ENCODE data around the gene IL19. TPM values are rescaled to one million over a fixed set of nuclear protein-coding genes. Genes with fewer than 3 reads are reported as not detected.

The IL19 gene
- polyA plus RNA-seq, 3 donors from 2014 or later, result not detected

DNA sequence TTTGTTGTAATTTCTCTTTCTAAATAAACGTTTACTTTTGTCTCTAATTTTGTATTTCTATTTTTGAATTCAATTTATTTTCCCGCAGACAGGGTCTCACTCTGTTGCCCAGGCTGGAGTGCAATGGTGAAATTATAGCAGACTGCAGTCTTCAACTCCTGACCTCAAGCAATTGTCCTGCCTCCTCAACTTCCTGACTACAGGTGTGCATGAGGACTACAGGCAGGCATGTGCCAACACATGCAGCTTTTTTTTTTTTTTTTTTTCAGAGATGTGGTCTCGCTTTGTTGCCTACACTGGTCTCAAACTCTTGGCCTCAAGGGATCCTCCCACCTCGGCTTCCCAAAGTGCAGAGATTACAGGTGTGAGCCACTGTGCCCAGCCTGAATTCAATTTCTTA, 58.2 kb downstream of the IL19 start:
- Mint-ChIP-seq H3K4me1 (peaks cover 33 to 67% of the 10 kb centered on the region in 2 donors), H3K27ac (peak overlapping the region in 2 of 6 donors; percentile 6 to 78), H3K36me3 (no peaks in the 10 kb centered on the region), H3K27me3 (ENCODE audit: low read depth in 3 of 3) (peaks cover 2 to 8% (median 4%) of the 10 kb centered on the region in 3 donors), H3K4me3 (peak overlapping the region in 3 of 5 donors; percentile 49 to 76 (median 61)), H3K9me3 (no peaks in the 10 kb centered on the region)
- no peak for DNase-seq

DNA sequence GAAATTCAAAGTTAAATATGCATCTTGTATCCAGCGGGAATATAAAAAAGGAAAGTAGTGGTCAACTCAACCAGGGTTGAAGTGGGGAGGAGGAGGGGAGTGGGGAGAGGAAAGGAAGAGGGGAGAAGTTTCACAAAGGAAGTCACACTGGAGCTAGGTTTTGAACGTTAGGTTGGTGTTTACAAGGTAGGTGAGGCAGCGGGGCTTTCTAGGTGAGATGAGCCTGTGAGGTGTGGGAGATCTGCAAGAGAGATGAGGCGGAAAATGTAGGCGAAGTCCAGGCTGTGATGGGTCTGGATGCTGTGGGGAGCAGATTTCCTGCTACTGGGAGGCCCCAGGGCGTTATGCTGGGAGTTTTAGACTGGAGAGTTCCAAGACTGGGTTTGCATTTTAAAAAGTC, 58.7 kb downstream of the IL19 start:
- Mint-ChIP-seq H3K27ac (peak overlapping the region in 5 of 6 donors; percentile 32 to 81 (median 78)), H3K4me1 (peaks cover 33 to 69% of the 10 kb centered on the region in 2 donors), H3K9me3 (no peaks in the 10 kb centered on the region), H3K36me3 (no peaks in the 10 kb centered on the region), H3K4me3 (peak overlapping the region; percentile 43 to 76 (median 53)), H3K27me3 (ENCODE audit: low read depth in 3 of 3) (peaks cover 2 to 6% (median 4%) of the 10 kb centered on the region in 3 donors)
- peak in 2 of 3 donors; percentile 6 to 22 for DNase-seq

DNA sequence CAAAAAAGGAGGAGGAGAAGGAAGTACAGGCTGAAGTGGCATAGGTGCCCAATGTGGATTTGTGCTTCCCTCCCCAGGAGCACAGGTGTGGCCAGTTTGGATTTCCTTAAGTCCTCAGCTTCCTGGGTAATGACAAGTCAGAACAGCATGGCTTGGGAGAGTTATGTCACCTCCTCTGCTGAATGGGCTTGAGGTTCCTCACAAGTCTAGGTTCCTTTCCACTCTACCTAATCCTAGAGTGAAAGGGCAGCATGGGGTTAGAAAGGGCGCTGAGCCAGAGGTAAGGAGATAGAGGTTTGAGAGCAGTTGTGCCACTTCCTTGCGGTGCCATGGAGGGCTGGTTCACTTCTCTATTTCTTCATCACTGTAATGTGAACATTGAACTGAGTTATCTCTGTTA, 59.3 kb downstream of the IL19 start:
- Mint-ChIP-seq H3K4me3 (peak overlapping the region in 4 of 5 donors; percentile 34 to 61 (median 44)), H3K36me3 (no peaks in the 10 kb centered on the region), H3K4me1 (peaks cover 33 to 69% of the 10 kb centered on the region in 2 donors), H3K27me3 (ENCODE audit: low read depth in 3 of 3) (peaks cover 3 to 6% (median 4%) of the 10 kb centered on the region in 3 donors), H3K27ac (peak overlapping the region in 1 of 6 donors; percentile 1), H3K9me3 (no peaks in the 10 kb centered on the region)
- peak in 2 of 3 donors; percentile 16 to 19 for DNase-seq

DNA sequence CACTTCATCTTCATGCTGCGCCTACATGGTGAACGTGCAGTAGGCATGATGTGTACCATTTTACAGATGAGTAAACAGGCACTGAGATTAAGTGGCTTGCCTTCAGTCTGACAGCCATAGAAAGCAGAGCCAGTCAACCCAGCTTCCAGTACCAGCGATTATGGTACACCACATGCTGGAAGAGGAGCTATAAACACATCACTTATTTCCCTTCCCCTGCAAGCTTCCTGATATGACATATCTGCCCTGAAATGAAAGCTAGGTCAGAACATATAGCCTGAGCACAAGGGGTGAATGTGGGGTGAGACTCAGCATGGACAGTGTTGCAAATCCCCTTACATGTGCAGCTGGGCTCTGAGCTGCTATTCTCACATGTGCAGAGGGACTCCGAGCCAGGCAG, 61.1 kb downstream of the IL19 start:
- no peaks in the 10 kb centered on the region for H3K9me3 Mint-ChIP-seq
- no peak for DNase-seq
- no peaks in the 10 kb centered on the region for H3K36me3 Mint-ChIP-seq
- peaks cover 3 to 9% (median 4%) of the 10 kb centered on the region in 3 donors for H3K27me3 Mint-ChIP-seq (ENCODE audit: low read depth in 3 of 3)
- H3K4me3 Mint-ChIP-seq, result no peak overlapping the region
- H3K27ac Mint-ChIP-seq, result no peak overlapping the region
- H3K4me1 Mint-ChIP-seq, result peaks cover 33 to 68% of the 10 kb centered on the region in 2 donors

DNA sequence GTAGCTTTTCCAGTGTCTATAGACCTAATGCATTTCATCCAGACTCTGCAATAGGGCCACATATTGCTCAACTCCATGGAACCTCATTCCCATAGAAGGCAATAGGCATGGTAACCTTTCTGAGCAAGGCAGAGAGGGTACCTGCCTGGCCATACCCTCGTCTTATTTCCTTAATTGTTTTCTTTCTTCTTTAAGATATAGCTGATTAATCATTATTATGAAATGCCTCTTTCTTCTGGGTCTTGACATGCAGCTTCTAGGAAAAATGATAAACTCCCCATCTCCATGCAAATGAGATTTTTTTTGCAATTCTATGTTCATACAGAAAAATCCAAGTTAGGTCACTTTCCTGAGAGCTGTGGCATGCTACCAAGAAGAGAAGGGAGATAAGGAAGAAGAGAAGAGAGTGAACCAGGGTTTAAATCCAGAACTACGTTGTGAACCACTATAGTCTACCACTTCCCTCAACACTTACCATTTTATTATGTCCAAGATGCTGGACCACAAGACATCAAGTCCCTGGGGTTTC, 61.8 kb downstream of the IL19 start:
- Mint-ChIP-seq H3K27ac (no peak overlapping the region), H3K4me3 (no peak overlapping the region), H3K36me3 (no peaks in the 10 kb centered on the region), H3K9me3 (no peaks in the 10 kb centered on the region), H3K27me3 (ENCODE audit: low read depth in 3 of 3) (peaks cover 2 to 9% (median 4%) of the 10 kb centered on the region in 3 donors), H3K4me1 (peaks cover 33 to 64% of the 10 kb centered on the region in 2 donors)
- DNase-seq, result no peak

DNA sequence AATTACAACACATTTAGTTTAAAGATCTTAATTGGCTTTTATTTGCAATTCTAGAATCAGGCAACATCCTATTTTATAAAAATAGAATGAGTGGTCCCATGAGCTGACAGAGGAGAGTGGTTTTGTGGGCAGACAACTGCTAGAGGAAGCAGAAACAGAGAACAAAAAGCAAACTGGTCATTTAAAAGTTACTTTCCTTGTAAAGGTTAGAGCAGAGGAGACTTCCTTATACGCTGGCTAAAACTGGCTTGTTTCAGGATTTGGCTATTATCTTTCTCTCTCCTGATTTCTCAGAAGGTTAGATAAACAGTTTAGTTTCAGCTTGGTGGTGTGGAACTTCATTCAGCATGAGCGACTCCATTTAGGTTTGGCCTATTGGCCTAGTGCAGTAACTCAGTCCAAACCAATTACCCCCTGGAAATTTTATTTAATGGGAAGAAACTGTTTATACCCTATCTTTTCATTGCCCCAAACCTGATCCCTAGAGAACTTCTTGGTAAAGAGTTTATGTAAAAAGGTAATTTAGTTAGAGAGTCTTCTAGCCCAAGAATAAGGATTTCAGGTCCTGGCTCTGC, 62.6 kb downstream of the IL19 start:
- peaks cover 32 to 58% of the 10 kb centered on the region in 2 donors for H3K4me1 Mint-ChIP-seq
- no peaks in the 10 kb centered on the region for H3K36me3 Mint-ChIP-seq
- peak overlapping the region in 1 of 6 donors; percentile 8 for H3K27ac Mint-ChIP-seq
- H3K4me3 Mint-ChIP-seq, result peak overlapping the region in 2 of 5 donors; percentile 1 to 23
- DNase-seq, result no peak
- peaks cover 2 to 9% (median 4%) of the 10 kb centered on the region in 3 donors for H3K27me3 Mint-ChIP-seq (ENCODE audit: low read depth in 3 of 3)
- no peaks in the 10 kb centered on the region for H3K9me3 Mint-ChIP-seq

DNA sequence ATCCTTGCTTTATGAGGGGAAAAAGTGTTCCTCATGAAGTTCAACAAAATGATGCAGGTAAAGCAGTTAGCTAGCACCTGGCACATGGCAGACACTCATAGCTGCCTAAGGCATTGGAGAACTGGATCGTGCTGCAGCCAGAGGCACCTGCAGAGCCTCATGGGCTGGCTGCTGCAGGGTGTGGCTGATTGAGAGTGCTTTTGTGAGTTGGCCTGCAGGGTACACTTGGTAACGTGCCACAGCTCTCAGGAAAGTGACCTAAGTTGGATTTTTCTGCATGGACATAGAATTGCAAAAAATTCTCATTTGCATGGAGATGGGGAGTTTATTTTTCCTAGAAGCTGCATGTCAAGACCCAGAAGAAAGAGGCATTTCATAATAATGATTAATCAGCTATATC, 63.2 kb downstream of the IL19 start:
- Mint-ChIP-seq H3K9me3 (no peaks in the 10 kb centered on the region), H3K4me1 (peaks cover 27 to 52% of the 10 kb centered on the region in 2 donors), H3K27ac (no peak overlapping the region), H3K36me3 (no peaks in the 10 kb centered on the region), H3K4me3 (no peak overlapping the region), H3K27me3 (ENCODE audit: low read depth in 3 of 3) (peaks cover 2 to 9% (median 4%) of the 10 kb centered on the region in 3 donors)
- no peak for DNase-seq

DNA sequence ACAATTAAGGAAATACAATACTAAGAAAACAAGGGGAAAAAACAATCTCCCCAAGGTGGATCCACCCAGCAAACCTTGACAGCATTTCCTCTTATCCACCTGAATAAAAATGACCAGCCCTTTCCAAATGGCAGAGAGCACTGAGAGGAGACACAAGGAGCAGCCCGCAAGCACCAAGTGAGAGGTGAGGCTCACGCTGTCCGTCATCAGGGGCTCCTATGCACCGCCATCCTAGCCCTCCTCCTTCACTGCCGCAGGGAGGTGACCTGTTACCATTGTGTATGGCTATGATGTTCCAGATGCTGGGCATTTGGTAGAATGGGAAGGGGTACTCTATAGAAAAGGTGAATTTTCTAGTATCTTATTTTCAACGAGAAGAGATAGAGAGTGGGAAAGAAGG, 63.6 kb downstream of the IL19 start:
- no peak for DNase-seq
- H3K27me3 Mint-ChIP-seq (ENCODE audit: low read depth in 3 of 3), result peaks cover 2 to 9% (median 4%) of the 10 kb centered on the region in 3 donors
- peaks cover 23 to 47% of the 10 kb centered on the region in 2 donors for H3K4me1 Mint-ChIP-seq

DNA sequence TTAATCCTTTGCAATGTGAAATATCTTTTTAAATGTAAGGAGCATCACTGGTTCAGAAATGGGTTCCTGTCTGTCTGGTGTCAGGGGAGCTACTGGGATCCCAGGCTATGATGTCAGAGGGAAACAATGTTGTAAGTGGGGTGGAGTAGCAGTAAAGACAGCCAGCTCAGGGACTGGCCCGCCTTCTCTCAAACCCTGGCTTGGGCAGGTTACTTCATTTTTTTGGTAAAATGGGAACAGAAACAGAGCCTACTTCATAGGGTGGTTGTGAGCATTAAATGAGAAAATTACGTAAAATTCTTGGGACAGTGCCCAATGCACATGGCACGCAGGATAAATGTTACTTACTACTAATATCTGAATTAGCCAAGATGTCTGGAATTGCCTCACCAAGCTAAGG, 64.1 kb downstream of the IL19 start:
- no peak for DNase-seq
- H3K4me1 Mint-ChIP-seq, result peaks cover 18 to 42% of the 10 kb centered on the region in 2 donors
- H3K27me3 Mint-ChIP-seq (ENCODE audit: low read depth in 3 of 3), result peaks cover 2 to 7% (median 4%) of the 10 kb centered on the region in 3 donors
- no peak overlapping the region for H3K4me3 Mint-ChIP-seq
- H3K9me3 Mint-ChIP-seq, result no peaks in the 10 kb centered on the region
- no peaks in the 10 kb centered on the region for H3K36me3 Mint-ChIP-seq
- no peak overlapping the region for H3K27ac Mint-ChIP-seq

More for the DNA sequence above, 63.6 kb downstream of the IL19 start:
- no peaks in the 10 kb centered on the region for H3K36me3 Mint-ChIP-seq
- H3K27ac Mint-ChIP-seq, result no peak overlapping the region
- H3K4me3 Mint-ChIP-seq, result no peak overlapping the region
- H3K9me3 Mint-ChIP-seq, result no peaks in the 10 kb centered on the region

DNA sequence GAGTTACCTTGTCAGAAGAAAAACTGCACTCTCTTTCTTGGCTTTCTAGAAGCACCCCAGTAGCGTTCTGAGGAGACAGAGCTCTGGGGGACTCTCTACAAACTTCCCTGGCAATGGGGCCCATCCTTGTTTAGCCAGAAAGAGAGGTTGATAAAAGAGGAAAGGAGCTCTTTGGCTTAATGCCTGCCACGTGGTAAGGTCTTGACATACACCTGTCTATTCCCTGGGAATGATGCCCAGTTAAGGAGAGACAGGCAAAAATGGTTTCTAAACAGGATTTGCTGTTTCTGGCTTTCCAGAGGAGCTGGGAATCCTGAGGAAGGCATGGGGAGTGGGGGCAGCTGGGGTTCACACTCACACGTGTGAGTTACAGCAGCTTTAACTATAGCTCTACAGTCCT, 64.6 kb downstream of the IL19 start:
- Mint-ChIP-seq H3K9me3 (no peaks in the 10 kb centered on the region), H3K27ac (no peak overlapping the region), H3K4me3 (no peak overlapping the region), H3K4me1 (peaks cover 13 to 38% of the 10 kb centered on the region in 2 donors), H3K36me3 (no peaks in the 10 kb centered on the region), H3K27me3 (ENCODE audit: low read depth in 3 of 3) (peaks cover 2 to 7% (median 4%) of the 10 kb centered on the region in 3 donors)
- DNase-seq, result no peak

DNA sequence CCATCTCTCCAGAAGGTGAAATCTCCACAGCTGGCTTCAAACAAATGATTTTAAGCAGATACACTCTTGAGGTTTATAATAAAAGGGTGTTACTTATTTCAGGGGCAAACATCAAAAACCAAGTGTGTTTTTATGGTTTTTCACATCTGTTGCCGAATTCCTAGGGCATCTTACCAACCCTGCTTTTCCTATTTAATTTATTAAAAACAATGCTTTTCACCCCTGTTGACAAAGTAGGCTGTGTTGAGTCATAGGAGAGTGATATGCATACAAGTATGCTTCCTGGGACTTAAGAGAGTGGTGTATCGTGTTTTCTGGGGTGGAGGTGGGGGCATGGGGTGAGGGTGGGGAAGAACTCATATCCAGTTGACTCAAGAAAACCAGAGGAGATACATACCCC, 65.5 kb downstream of the IL19 start:
- H3K27ac Mint-ChIP-seq, result no peak overlapping the region
- H3K36me3 Mint-ChIP-seq, result no peaks in the 10 kb centered on the region
- H3K9me3 Mint-ChIP-seq, result no peaks in the 10 kb centered on the region

DNA sequence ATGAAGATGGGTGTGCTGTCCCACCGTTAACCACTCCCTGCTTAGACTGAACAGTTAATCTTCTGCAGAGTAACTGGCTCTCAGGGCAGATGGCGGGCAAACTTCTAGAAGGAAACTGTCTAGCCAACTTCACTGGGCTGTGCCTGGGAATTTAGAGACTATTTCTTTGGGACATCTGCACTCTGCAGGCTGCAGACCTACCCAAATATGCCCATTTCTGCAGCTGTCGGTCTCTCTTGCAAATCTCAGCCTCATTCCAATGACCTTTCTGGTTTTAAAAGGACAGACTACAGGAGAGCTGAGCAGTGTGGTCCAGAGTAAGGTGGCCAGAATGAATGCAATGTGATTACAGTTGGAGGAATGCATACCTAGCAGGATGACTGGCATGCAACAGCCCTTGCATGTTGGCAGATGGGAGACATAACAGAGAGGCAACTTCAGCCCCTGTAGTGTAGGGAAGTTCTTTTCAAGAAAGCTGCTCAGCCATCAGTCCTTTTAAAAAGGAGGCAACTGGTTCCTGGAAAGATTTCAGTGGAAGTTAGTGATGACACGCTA, 68.5 kb downstream of the IL19 start:
- no peaks in the 10 kb centered on the region for H3K9me3 Mint-ChIP-seq
- H3K36me3 Mint-ChIP-seq, result no peaks in the 10 kb centered on the region
- H3K27ac Mint-ChIP-seq, result no peak overlapping the region
- no peaks in the 10 kb centered on the region for H3K4me1 Mint-ChIP-seq
- no peak overlapping the region for H3K4me3 Mint-ChIP-seq
- peaks cover 0 to 4% (median 2%) of the 10 kb centered on the region in 3 donors for H3K27me3 Mint-ChIP-seq (ENCODE audit: low read depth in 3 of 3)
- no peak for DNase-seq

More for the DNA sequence above, 65.5 kb downstream of the IL19 start:
- no peak overlapping the region for H3K4me3 Mint-ChIP-seq
- H3K27me3 Mint-ChIP-seq (ENCODE audit: low read depth in 3 of 3), result peaks cover 2 to 7% (median 3%) of the 10 kb centered on the region in 3 donors
- no peak for DNase-seq
- H3K4me1 Mint-ChIP-seq, result peaks cover 9 to 28% of the 10 kb centered on the region in 2 donors

DNA sequence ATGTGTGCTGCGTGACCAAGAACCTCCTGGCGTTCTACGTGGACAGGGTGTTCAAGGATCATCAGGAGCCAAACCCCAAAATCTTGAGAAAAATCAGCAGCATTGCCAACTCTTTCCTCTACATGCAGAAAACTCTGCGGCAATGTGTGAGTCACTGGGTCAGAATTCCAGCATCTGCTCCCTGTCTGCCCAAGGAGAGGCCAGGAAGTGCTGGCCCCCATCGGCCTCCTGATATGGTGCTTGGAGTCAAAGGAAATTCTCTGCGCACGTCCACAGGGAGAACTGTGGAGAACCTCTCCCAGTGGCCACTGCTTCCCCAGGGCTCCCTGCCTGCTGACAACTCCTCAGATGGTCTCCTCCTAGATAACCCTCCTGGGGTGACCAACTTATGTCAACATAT, 69.3 kb downstream of the IL19 start:
- H3K27me3 Mint-ChIP-seq (ENCODE audit: low read depth in 3 of 3), result peaks cover 0 to 4% (median 0%) of the 10 kb centered on the region in 3 donors
- H3K36me3 Mint-ChIP-seq, result no peaks in the 10 kb centered on the region
- no peak for DNase-seq
- H3K4me1 Mint-ChIP-seq, result no peaks in the 10 kb centered on the region
- no peak overlapping the region for H3K27ac Mint-ChIP-seq
- H3K9me3 Mint-ChIP-seq, result no peaks in the 10 kb centered on the region
- H3K4me3 Mint-ChIP-seq, result no peak overlapping the region

DNA sequence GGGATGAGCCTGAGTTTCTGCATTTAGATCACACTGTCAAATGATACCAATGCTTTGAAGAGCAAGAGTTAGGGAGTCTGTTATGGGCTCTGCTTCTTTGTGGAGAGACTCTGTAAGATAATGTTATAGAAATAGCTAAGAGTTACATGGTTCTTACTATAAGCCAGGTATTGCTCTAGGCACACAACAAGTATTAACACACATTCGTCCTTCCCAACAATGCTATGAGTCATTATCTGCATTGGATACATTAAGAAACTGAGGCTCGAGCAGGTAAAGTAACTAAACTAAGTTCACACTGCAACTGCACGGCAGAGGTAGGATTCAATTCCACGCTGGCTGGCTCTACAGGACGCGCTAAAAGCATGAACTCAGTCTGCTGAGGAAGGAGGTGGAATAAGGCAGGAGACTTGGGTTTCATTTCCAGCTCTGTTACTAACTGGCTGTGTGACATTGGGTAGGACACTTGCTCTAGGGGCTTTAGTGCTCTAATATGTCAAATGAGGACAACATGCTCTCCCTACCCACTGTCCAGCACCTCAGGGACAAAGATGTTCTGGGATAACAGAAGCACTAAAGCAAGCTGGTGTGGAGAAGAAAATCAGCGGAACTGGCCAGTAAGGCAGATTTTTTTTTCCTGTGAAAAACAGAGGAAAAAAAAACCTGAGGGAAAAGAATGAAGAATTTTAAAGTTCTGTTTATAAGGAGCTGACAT, 71.2 kb downstream of the IL19 start:
- Mint-ChIP-seq H3K4me3 (no peak overlapping the region), H3K27ac (no peak overlapping the region), H3K27me3 (ENCODE audit: low read depth in 3 of 3) (peaks cover 0 to 3% (median 0%) of the 10 kb centered on the region in 3 donors), H3K4me1 (no peaks in the 10 kb centered on the region), H3K36me3 (no peaks in the 10 kb centered on the region), H3K9me3 (no peaks in the 10 kb centered on the region)
- no peak for DNase-seq

All from immature natural killer cell (primary cell).